Astrocyte (in vitro differentiated cells and primary cell): ENCODE results near the gene SLC5A4. TPM values are rescaled to one million over a fixed set of nuclear protein-coding genes. Genes with fewer than 3 reads are reported as not detected.

Experiments
- DNase-seq: peaks from one replicate; pipeline ENCODE4 v3.0.0-alpha.2; 2010; ENCODE audit warnings: low read depth
- FAIRE-seq: peaks from 2 replicates; lab custom pipeline; 2011; peaks lifted over from hg19 to GRCh38; lab: Jason Lieb, UNC
- H2AFZ ChIP-seq: 2 replicates; pipeline ENCODE4 v1.6.0; 2012; ENCODE audit warnings: low read depth, low read length, inconsistent platforms
- H3K27ac ChIP-seq: 2 replicates; pipeline ENCODE4 v1.5.1; 2011; ENCODE audit warnings: low read depth, low read length, inconsistent platforms
- H3K27me3 ChIP-seq: 2 replicates; pipeline ENCODE4 v1.6.0; 2011; ENCODE audit warnings: low read length, inconsistent platforms; ENCODE audit not compliant: insufficient read depth
- H3K36me3 ChIP-seq: 2 replicates; pipeline ENCODE4 v1.5.1; 2011; ENCODE audit warnings: low read length, inconsistent platforms; ENCODE audit not compliant: insufficient read depth
- H3K4me1 ChIP-seq: 2 replicates; pipeline ENCODE4 v1.5.1; 2011; ENCODE audit warnings: low read length, inconsistent platforms; ENCODE audit not compliant: insufficient read depth
- H3K4me2 ChIP-seq: 2 replicates; pipeline ENCODE4 v1.6.0; 2012; ENCODE audit warnings: low read length, inconsistent platforms
- H3K4me3 ChIP-seq: 2 replicates; pipeline ENCODE4 v1.5.1; 2011; ENCODE audit warnings: low read depth, mild to moderate bottlenecking, low read length, inconsistent platforms; ENCODE audit not compliant: insufficient read depth
- H3K79me2 ChIP-seq: 2 replicates; pipeline ENCODE4 v1.6.0; 2012; ENCODE audit warnings: mild to moderate bottlenecking, low read length, inconsistent platforms; ENCODE audit not compliant: insufficient read depth
- H3K9ac ChIP-seq: 2 replicates; pipeline ENCODE4 v1.6.0; 2012; ENCODE audit warnings: mild to moderate bottlenecking, low read length, inconsistent platforms
- H3K9me3 ChIP-seq: 2 replicates; pipeline ENCODE4 v1.5.1; 2012; ENCODE audit warnings: low read depth, mild to moderate bottlenecking, low read length, inconsistent platforms; ENCODE audit not compliant: insufficient read depth
- H4K20me1 ChIP-seq: 2 replicates; pipeline ENCODE4 v1.6.0; 2012; ENCODE audit warnings: low read length, inconsistent platforms; ENCODE audit not compliant: insufficient read depth
- H3K27ac Mint-ChIP-seq: one replicate; pipeline ENCODE4 v1.8.0; 2021; ENCODE audit warnings: mild to moderate bottlenecking, mixed read lengths; ENCODE audit not compliant: unreplicated experiment
- H3K27me3 Mint-ChIP-seq: one replicate; pipeline ENCODE4 v1.8.0; 2021; ENCODE audit warnings: low read depth, mixed read lengths; ENCODE audit not compliant: unreplicated experiment
- H3K36me3 Mint-ChIP-seq: one replicate; pipeline ENCODE4 v1.8.0; 2021; ENCODE audit warnings: low read depth, mixed read lengths; ENCODE audit not compliant: unreplicated experiment
- H3K4me1 Mint-ChIP-seq: one replicate; pipeline ENCODE4 v1.8.0; 2021; ENCODE audit warnings: low read depth, mixed read lengths; ENCODE audit not compliant: unreplicated experiment
- H3K4me3 Mint-ChIP-seq: one replicate; pipeline ENCODE4 v1.8.0; 2021; ENCODE audit warnings: mild to moderate bottlenecking, moderate library complexity, mixed read lengths; ENCODE audit not compliant: unreplicated experiment
- H3K9me3 Mint-ChIP-seq: one replicate; pipeline ENCODE4 v1.8.0; 2021; ENCODE audit warnings: mild to moderate bottlenecking, mixed read lengths; ENCODE audit not compliant: unreplicated experiment
- EZH2 ChIP-seq: IDR thresholded peaks from 2 replicates; pipeline ENCODE4 v1.6.1; 2012; ENCODE audit warnings: mild to moderate bottlenecking, low read length, inconsistent platforms; ENCODE audit not compliant: insufficient read depth
- total RNA-seq: library from RNA; stranded (reverse); gene quantifications from 2 replicates; pipeline ENCODE4 v1.2.1, GENCODE V29; 2021
- TF ChIP-seq, protein P1 (sequence below): IDR thresholded peaks from 2 replicates; pipeline ENCODE4 v1.5.1; 2011; ENCODE audit warnings: low read depth, mild to moderate bottlenecking, inconsistent platforms, low read length, moderate library complexity; ENCODE audit not compliant: insufficient read depth

SLC5A4 gene
- total RNA-seq, 1 donor from 2014 or later: 0.14 TPM

DNA sequence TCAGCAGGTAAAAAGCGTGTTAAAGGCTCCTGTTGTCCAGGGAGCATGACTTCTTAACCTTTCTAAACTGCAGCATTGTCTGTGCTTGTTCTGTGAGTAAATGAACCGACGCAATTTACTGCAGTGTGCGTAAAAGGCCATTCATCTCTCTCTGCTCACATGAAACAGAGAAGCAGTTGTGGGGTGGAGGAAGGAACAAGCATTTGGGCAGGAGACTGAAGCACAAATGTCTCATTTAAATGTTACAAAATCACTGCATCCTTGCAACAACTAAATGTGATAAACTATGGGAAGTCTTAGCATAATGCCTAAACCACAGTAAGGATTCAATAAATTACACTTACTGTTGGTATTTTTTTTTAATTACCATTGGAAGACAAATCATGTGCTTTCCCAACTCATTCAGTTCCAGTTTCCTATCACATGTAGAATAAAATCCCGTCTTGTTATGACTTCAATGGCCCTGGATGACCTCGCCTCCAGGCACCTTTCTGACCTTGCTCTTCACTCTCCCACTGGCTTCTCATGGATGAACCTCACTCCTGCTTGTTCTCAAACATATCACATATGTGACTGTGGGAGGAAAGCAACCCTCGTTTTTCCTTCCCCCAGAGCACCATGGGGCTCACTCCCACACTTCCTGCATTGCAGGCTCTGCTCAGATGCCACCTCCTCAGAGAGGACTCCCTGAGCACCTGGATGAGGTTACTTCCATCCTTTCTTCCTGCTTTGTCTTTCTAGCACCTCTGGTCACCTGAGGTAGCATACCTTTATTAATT is 28.6 kb downstream of the SLC5A4 start:
- Mint-ChIP-seq H3K36me3 (no peaks in the 10 kb centered on the region), H3K27ac (no peak overlapping the region), H3K27me3 (no peaks in the 10 kb centered on the region), H3K4me1 (no peaks in the 10 kb centered on the region), H3K9me3 (peaks cover 2% of the 10 kb centered on the region), H3K4me3 (no peak overlapping the region)
- FAIRE-seq: no peak
- Histone ChIP-seq H3K9me3 (no peaks in the 10 kb centered on the region), H2AFZ (no peak overlapping the region), H3K4me3 (no peak overlapping the region), H3K36me3 (no peaks in the 10 kb centered on the region), H3K9ac (no peak overlapping the region), H3K27me3 (no peaks in the 10 kb centered on the region), H3K4me1 (no peaks in the 10 kb centered on the region), H3K79me2 (no peaks in the 10 kb centered on the region), H4K20me1 (no peaks in the 10 kb centered on the region), H3K4me2 (no peak overlapping the region), H3K27ac (no peak overlapping the region)
- no peak for DNase-seq
- no peak for TF ChIP-seq EZH2
- TF ChIP-seq, protein P1, sequence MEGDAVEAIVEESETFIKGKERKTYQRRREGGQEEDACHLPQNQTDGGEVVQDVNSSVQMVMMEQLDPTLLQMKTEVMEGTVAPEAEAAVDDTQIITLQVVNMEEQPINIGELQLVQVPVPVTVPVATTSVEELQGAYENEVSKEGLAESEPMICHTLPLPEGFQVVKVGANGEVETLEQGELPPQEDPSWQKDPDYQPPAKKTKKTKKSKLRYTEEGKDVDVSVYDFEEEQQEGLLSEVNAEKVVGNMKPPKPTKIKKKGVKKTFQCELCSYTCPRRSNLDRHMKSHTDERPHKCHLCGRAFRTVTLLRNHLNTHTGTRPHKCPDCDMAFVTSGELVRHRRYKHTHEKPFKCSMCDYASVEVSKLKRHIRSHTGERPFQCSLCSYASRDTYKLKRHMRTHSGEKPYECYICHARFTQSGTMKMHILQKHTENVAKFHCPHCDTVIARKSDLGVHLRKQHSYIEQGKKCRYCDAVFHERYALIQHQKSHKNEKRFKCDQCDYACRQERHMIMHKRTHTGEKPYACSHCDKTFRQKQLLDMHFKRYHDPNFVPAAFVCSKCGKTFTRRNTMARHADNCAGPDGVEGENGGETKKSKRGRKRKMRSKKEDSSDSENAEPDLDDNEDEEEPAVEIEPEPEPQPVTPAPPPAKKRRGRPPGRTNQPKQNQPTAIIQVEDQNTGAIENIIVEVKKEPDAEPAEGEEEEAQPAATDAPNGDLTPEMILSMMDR: no peak

DNA sequence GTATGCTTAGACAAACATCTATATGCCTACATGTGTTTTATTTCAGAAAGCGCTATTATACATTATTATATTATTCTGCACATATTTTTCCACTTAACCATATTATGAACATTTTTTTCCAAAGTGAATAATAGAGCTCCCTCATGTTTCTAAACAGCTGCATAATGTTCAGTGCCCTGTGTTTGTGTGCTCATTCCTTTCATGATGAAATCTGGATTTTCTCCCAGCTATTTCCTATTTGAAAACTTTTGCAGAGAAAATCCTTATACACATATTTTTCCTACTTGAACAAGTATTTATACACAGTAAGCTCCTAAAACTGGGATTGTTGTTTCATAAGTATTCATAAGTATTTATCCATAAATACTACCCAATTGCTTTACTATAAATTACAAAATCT is 32.2 kb downstream of the SLC5A4 start:
- TF ChIP-seq EZH2: no peak
- TF ChIP-seq, protein P1: no peak
- no peak for FAIRE-seq
- Histone ChIP-seq H3K9me3 (no peaks in the 10 kb centered on the region), H3K79me2 (no peaks in the 10 kb centered on the region), H3K4me2 (no peak overlapping the region), H2AFZ (no peak overlapping the region), H3K27me3 (no peaks in the 10 kb centered on the region), H3K4me1 (no peaks in the 10 kb centered on the region), H3K27ac (no peak overlapping the region), H4K20me1 (no peaks in the 10 kb centered on the region), H3K36me3 (no peaks in the 10 kb centered on the region), H3K4me3 (no peak overlapping the region), H3K9ac (no peak overlapping the region)
- DNase-seq: no peak
- Mint-ChIP-seq H3K4me3 (no peak overlapping the region), H3K27me3 (peaks cover 2% of the 10 kb centered on the region), H3K4me1 (no peaks in the 10 kb centered on the region), H3K36me3 (no peaks in the 10 kb centered on the region), H3K27ac (no peak overlapping the region), H3K9me3 (no peaks in the 10 kb centered on the region)

DNA sequence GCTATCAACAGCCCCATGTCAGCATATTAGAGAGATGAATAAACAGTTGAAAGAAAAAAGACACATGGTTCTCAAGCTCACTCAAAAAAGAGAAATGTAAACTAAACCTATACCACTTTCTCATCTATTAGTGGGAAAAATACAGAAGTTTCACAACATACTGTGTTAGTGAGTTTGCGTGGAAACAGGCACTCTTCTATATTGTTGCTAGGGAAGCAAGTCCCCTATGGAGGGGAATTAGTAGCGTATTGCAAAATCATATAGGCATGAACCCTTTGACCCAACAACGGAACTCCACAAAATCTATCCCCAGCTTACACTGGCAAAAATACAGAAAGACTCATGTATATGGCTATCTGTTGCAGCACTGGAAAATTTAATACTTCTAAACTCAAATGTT is 36.1 kb downstream of the SLC5A4 start:
- no peak overlapping the region for H3K4me3 ChIP-seq
- H4K20me1 ChIP-seq: no peaks in the 10 kb centered on the region
- H3K4me2 ChIP-seq: no peak overlapping the region
- no peak overlapping the region for H3K27ac ChIP-seq
- Mint-ChIP-seq H3K4me1 (no peaks in the 10 kb centered on the region), H3K27ac (no peak overlapping the region), H3K27me3 (peaks cover 2% of the 10 kb centered on the region), H3K9me3 (no peaks in the 10 kb centered on the region), H3K36me3 (no peaks in the 10 kb centered on the region), H3K4me3 (no peak overlapping the region)
- no peaks in the 10 kb centered on the region for H3K36me3 ChIP-seq
- FAIRE-seq (no peak), DNase-seq (no peak)
- no peaks in the 10 kb centered on the region for H3K27me3 ChIP-seq
- H3K79me2 ChIP-seq: no peaks in the 10 kb centered on the region
- no peaks in the 10 kb centered on the region for H3K4me1 ChIP-seq
- H3K9ac ChIP-seq: no peak overlapping the region
- TF ChIP-seq EZH2: no peak
- TF ChIP-seq, protein P1: no peak
- H2AFZ ChIP-seq: no peak overlapping the region
- no peaks in the 10 kb centered on the region for H3K9me3 ChIP-seq
